ENCODE data around the gene SLC25A13.

The SLC25A13 gene

GRCh38 chr7:96097835-96098234 is 224.1 kb downstream of the SLC25A13 start:
- DNase-seq (ENCODE audit: low read depth, low spot score) = no peak

GRCh38 chr7:96093435-96093834 is 228.5 kb downstream of the SLC25A13 start:
- peak; percentile 76 for DNase-seq (ENCODE audit: low read depth, low spot score)

GRCh38 chr7:96090756-96091155 is 231.1 kb downstream of the SLC25A13 start:
- no peak for DNase-seq (ENCODE audit: low read depth, low spot score)

- DNase-seq (ENCODE audit: low read depth, low spot score) = no peak
Observed at GRCh38 chr7:96089511-96089910, 232.4 kb downstream of the SLC25A13 start.

GRCh38 chr7:96088579-96088978 is 233.3 kb downstream of the SLC25A13 start:
- no peak for DNase-seq (ENCODE audit: low read depth, low spot score)

- no peak for DNase-seq (ENCODE audit: low read depth, low spot score)
Observed at GRCh38 chr7:96085953-96086352, 235.9 kb downstream of the SLC25A13 start.

GRCh38 chr7:96084881-96085553 is 236.9 kb downstream of the SLC25A13 start:
- peak; percentile 49 for DNase-seq (ENCODE audit: low read depth, low spot score)

- no peak for DNase-seq (ENCODE audit: low read depth, low spot score)
Observed at GRCh38 chr7:96080027-96080426, 241.9 kb downstream of the SLC25A13 start.

- no peak for DNase-seq (ENCODE audit: low read depth, low spot score)
Observed at GRCh38 chr7:96076350-96076707, 245.6 kb downstream of the SLC25A13 start.

GRCh38 chr7:96075510-96076349 is 246.2 kb downstream of the SLC25A13 start:
- peak; percentile 82 for DNase-seq (ENCODE audit: low read depth, low spot score)

- DNase-seq (ENCODE audit: low read depth, low spot score) = no peak
Observed at GRCh38 chr7:96074871-96075270, 247.0 kb downstream of the SLC25A13 start.

All from astrocyte of the hippocampus (primary cell).